MM.1S (cell line): ENCODE results near the gene SON.

Experiments used
- DNase-seq: peaks from one replicate; pipeline ENCODE4 v3.0.0-alpha.2; 2015
- H2AFZ ChIP-seq: fragments of 300-600 bp; sonication (generic); 2 replicates; pipeline ENCODE4 v1.6.0; 2016; ENCODE audit warnings: antibody characterized with exemption, low read length
- H3F3A ChIP-seq: fragments of 300-600 bp; sonication (generic); 2 replicates; pipeline ENCODE4 v1.6.1; 2016; ENCODE audit warnings: mild to moderate bottlenecking, antibody characterized with exemption, low read length, moderate library complexity, mixed read lengths; ENCODE audit not compliant: insufficient read depth
- H3K27ac ChIP-seq: fragments of 300-600 bp; sonication (generic); 2 replicates; pipeline ENCODE4 v1.5.1; 2016; ENCODE audit warnings: mild to moderate bottlenecking, low read length
- H3K27me3 ChIP-seq: fragments of 300-600 bp; sonication (generic); replicated peaks from 2 replicates; pipeline ENCODE4 v1.6.0; 2016; ENCODE audit warnings: low read length; ENCODE audit not compliant: insufficient read depth
- H3K36me3 ChIP-seq: fragments of 300-600 bp; sonication (generic); replicated peaks from 2 replicates; pipeline ENCODE4 v1.6.1; 2016; ENCODE audit warnings: mild to moderate bottlenecking, low read length, mixed read lengths; ENCODE audit not compliant: insufficient read depth
- H3K4me1 ChIP-seq: fragments of 300-600 bp; sonication (generic); 2 replicates; pipeline ENCODE4 v1.6.1; 2016; ENCODE audit warnings: low read length, mixed read lengths
- H3K4me2 ChIP-seq: fragments of 300-600 bp; sonication (generic); 2 replicates; pipeline ENCODE4 v1.6.0; 2016; ENCODE audit warnings: low read depth, low read length
- H3K4me3 ChIP-seq: fragments of 300-600 bp; sonication (generic); 2 replicates; pipeline ENCODE4 v1.5.1; 2016; ENCODE audit warnings: low read length, mixed read lengths
- H3K79me2 ChIP-seq: fragments of 300-600 bp; sonication (generic); 2 replicates; pipeline ENCODE4 v1.6.1; 2016; ENCODE audit warnings: mixed run types, low read length, mixed read lengths
- H3K9ac ChIP-seq: fragments of 300-600 bp; sonication (generic); 2 replicates; pipeline ENCODE4 v1.6.1; 2016; ENCODE audit warnings: low read length, mixed read lengths
- H3K9me2 ChIP-seq: fragments of 300-600 bp; sonication (generic); replicated peaks from 2 replicates; pipeline ENCODE4 v1.6.1; 2016; ENCODE audit warnings: mild to moderate bottlenecking, low read length, mixed read lengths; ENCODE audit not compliant: insufficient read depth
- H3K9me3 ChIP-seq: fragments of 300-600 bp; sonication (generic); replicated peaks from 2 replicates; pipeline ENCODE4 v1.6.1; 2016; ENCODE audit warnings: mild to moderate bottlenecking, low read length, mixed read lengths; ENCODE audit not compliant: insufficient read depth
- H4K20me1 ChIP-seq: fragments of 300-600 bp; sonication (generic); 2 replicates; pipeline ENCODE4 v1.6.1; 2016; ENCODE audit warnings: mild to moderate bottlenecking, low read length, moderate library complexity, mixed read lengths; ENCODE audit not compliant: insufficient read depth
- CTCF ChIP-seq: fragments of 300-600 bp; sonication (generic); IDR thresholded peaks from 2 replicates; pipeline ENCODE4 v1.5.1; 2016; ENCODE audit warnings: antibody characterized with exemption, low read length, mixed read lengths
- EZH2 ChIP-seq: fragments of 300-600 bp; sonication (generic); optimal IDR thresholded peaks from 2 replicates; pipeline ENCODE3; 2017; ENCODE audit warnings: low read depth, mild to moderate bottlenecking, antibody characterized with exemption, low read length, mixed read lengths
- EZH2phosphoT487 ChIP-seq: fragments of 300-600 bp; sonication (generic); IDR thresholded peaks from 2 replicates; pipeline ENCODE4 v1.6.1; 2018; ENCODE audit warnings: antibody characterized with exemption, low read length

SON gene

GRCh38 chr21:33550772-33551660, 8.2 kb downstream of the SON start:
- Histone ChIP-seq H2AFZ (no peak overlapping the region), H3K27ac (no peak overlapping the region), H3K4me3 (no peak overlapping the region), H3K9me3 (no peaks in the 10 kb centered on the region), H3K36me3 (peaks cover 71% of the 10 kb centered on the region), H3K27me3 (no peaks in the 10 kb centered on the region), H3K4me2 (no peak overlapping the region), H3K4me1 (no peaks in the 10 kb centered on the region), H3K79me2 (peaks cover 99% of the 10 kb centered on the region), H3K9me2 (no peaks in the 10 kb centered on the region), H4K20me1 (peaks cover 66% of the 10 kb centered on the region), H3F3A (no peaks in the 10 kb centered on the region), H3K9ac (no peak overlapping the region)
- TF ChIP-seq EZH2 (no peak), CTCF (no peak), EZH2phosphoT487 (no peak)
- no peak for DNase-seq

DNA sequence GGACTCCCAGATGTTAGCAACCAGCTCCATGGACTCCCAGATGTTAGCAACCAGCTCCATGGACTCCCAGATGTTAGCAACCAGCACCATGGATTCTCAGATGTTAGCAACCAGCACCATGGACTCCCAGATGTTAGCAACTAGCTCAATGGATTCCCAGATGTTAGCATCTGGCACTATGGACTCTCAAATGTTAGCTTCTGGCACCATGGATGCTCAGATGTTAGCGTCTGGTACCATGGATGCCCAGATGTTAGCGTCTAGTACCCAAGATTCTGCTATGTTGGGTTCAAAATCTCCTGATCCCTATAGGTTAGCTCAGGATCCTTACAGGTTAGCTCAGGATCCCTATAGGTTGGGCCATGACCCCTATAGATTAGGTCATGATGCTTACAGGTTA, 8.8 kb downstream of the SON start:
- Histone ChIP-seq H3K79me2 (peaks cover 98% of the 10 kb centered on the region), H3K4me1 (no peaks in the 10 kb centered on the region), H3K9me2 (no peaks in the 10 kb centered on the region), H3K4me3 (no peak overlapping the region), H3K9me3 (no peaks in the 10 kb centered on the region), H3F3A (no peaks in the 10 kb centered on the region), H3K4me2 (no peak overlapping the region), H2AFZ (no peak overlapping the region), H3K9ac (no peak overlapping the region), H4K20me1 (peaks cover 67% of the 10 kb centered on the region), H3K27me3 (no peaks in the 10 kb centered on the region), H3K36me3 (peaks cover 73% of the 10 kb centered on the region), H3K27ac (no peak overlapping the region)
- no peak for TF ChIP-seq EZH2
- no peak for TF ChIP-seq CTCF
- TF ChIP-seq EZH2phosphoT487: no peak
- DNase-seq: no peak

- Histone ChIP-seq H3K36me3 (peaks cover 79% of the 10 kb centered on the region), H3K79me2 (peaks cover 98% of the 10 kb centered on the region), H3K4me2 (no peak overlapping the region), H3K9me2 (no peaks in the 10 kb centered on the region), H4K20me1 (peaks cover 70% of the 10 kb centered on the region), H2AFZ (no peak overlapping the region), H3K4me1 (no peaks in the 10 kb centered on the region), H3K9ac (no peak overlapping the region), H3K27ac (no peak overlapping the region), H3K27me3 (no peaks in the 10 kb centered on the region), H3K4me3 (no peak overlapping the region), H3K9me3 (no peaks in the 10 kb centered on the region), H3F3A (no peaks in the 10 kb centered on the region)
- TF ChIP-seq EZH2 (no peak), CTCF (no peak), EZH2phosphoT487 (no peak)
- no peak for DNase-seq
Measured at GRCh38 chr21:33552093-33552998, 9.5 kb downstream of the SON start.
